Large intestine (tissue), 3 donors: ENCODE measurements around the gene PGAM5. TPM values are rescaled to one million over a fixed set of nuclear protein-coding genes. Genes with fewer than 3 reads are reported as not detected.

Experiments used
- DNase-seq, 2 donors: peaks; one replicate each; pipeline versions ENCODE4 v3.0.0 to v3.0.0-alpha.2; 2013
- H3K27ac ChIP-seq: one replicate; pipeline ENCODE4 v1.5.1; 2013; ENCODE audit warnings: low read length
- H3K27me3 ChIP-seq: 2 replicates; pipeline ENCODE4 v1.6.1; 2013; ENCODE audit warnings: low read length; ENCODE audit not compliant: control insufficient read depth, insufficient read depth
- H3K36me3 ChIP-seq: 2 replicates; pipeline ENCODE4 v1.6.1; 2013; ENCODE audit warnings: low read length; ENCODE audit not compliant: control insufficient read depth, insufficient read depth
- H3K4me1 ChIP-seq: one replicate; pipeline ENCODE4 v1.6.1; 2013; ENCODE audit warnings: low read length; ENCODE audit not compliant: control insufficient read depth, insufficient read depth
- H3K4me3 ChIP-seq: one replicate; pipeline ENCODE4 v1.5.1; 2013; ENCODE audit warnings: low read length
- H3K9me3 ChIP-seq: one replicate; pipeline ENCODE4 v1.6.1; 2013; ENCODE audit warnings: mild to moderate bottlenecking, low read depth, low read length, moderate library complexity; ENCODE audit not compliant: control insufficient read depth
- WGBS: methylation state at CpG from one replicate; pipeline ENCODE4 v1.1.5; 2013; ENCODE audit warnings: low lambda C conversion rate; ENCODE audit not compliant: insufficient coverage; 5-methylcytosine and 5-hydroxymethylcytosine counted together
- polyA plus RNA-seq: library from polyadenylated mRNA; unstranded; fragments of 120-200 nt; gene quantifications from one replicate; pipeline ENCODE4 v1.2.1, GENCODE V29; 2013

The PGAM5 gene
- polyA plus RNA-seq, 1 donor, result 23.3 TPM

- WGBS, result no CpG with 5 or more reads among the region's 6 CpGs
- DNase-seq, result no peak
- peaks cover 2% of the 10 kb centered on the region for H3K9me3 ChIP-seq
Observed at GRCh38 chr12:132707241-132707640, 3.4 kb upstream of the PGAM5 start.

GRCh38 chr12:132708150-132708549 lies 2.5 kb upstream of the PGAM5 start:
- no peak for DNase-seq
- WGBS, result no CpG with 5 or more reads among the region's 2 CpGs

More at GRCh38 chr12:132707241-132707640, 3.4 kb upstream of the PGAM5 start:
- Histone ChIP-seq H3K4me1 (no peaks in the 10 kb centered on the region), H3K27ac (no peak overlapping the region), H3K27me3 (no peaks in the 10 kb centered on the region), H3K4me3 (no peak overlapping the region), H3K36me3 (peaks cover 27% of the 10 kb centered on the region)

GRCh38 chr12:132710043-132710404 lies 618 bp upstream of the PGAM5 start:
- no peak for DNase-seq
- 0% methylated on average over 1 of the region's 26 CpGs for WGBS

More at GRCh38 chr12:132708150-132708549, 2.5 kb upstream of the PGAM5 start:
- Histone ChIP-seq H3K36me3 (peaks cover 21% of the 10 kb centered on the region), H3K27ac (no peak overlapping the region), H3K4me3 (no peak overlapping the region), H3K4me1 (no peaks in the 10 kb centered on the region), H3K9me3 (peaks cover 2% of the 10 kb centered on the region), H3K27me3 (no peaks in the 10 kb centered on the region)

GRCh38 chr12:132711080-132711843 lies 620 bp downstream of the PGAM5 start:
- H3K4me3 ChIP-seq, result peak overlapping the region; percentile 60
- no peak overlapping the region for H3K27ac ChIP-seq
- peak in 1 of 2 donors; percentile 43 for DNase-seq
- peaks cover 2% of the 10 kb centered on the region for H3K9me3 ChIP-seq
- peaks cover 16% of the 10 kb centered on the region for H3K36me3 ChIP-seq
- WGBS, result no CpG with 5 or more reads among the region's 59 CpGs
- H3K27me3 ChIP-seq, result no peaks in the 10 kb centered on the region
- no peaks in the 10 kb centered on the region for H3K4me1 ChIP-seq

More at GRCh38 chr12:132710043-132710404, 618 bp upstream of the PGAM5 start:
- Histone ChIP-seq H3K4me1 (no peaks in the 10 kb centered on the region), H3K27me3 (no peaks in the 10 kb centered on the region), H3K9me3 (peaks cover 2% of the 10 kb centered on the region), H3K36me3 (peaks cover 15% of the 10 kb centered on the region), H3K27ac (peak overlapping the region; percentile 91), H3K4me3 (peak overlapping the region; percentile 92)

- peaks cover 11% of the 10 kb centered on the region for H3K9me3 ChIP-seq
- H3K27me3 ChIP-seq, result no peaks in the 10 kb centered on the region
- no peaks in the 10 kb centered on the region for H3K4me1 ChIP-seq
- no peak for DNase-seq
- H3K27ac ChIP-seq, result no peak overlapping the region
- peaks cover 28% of the 10 kb centered on the region for H3K36me3 ChIP-seq
- H3K4me3 ChIP-seq, result no peak overlapping the region
- 83% methylated on average over 1 of the region's 2 CpGs for WGBS
Observed at GRCh38 chr12:132713123-132713522, 2.5 kb downstream of the PGAM5 start.

- H3K36me3 ChIP-seq, result peaks cover 44% of the 10 kb centered on the region
- no peaks in the 10 kb centered on the region for H3K27me3 ChIP-seq
- no CpG with 5 or more reads among the region's 9 CpGs for WGBS
- no peak overlapping the region for H3K4me3 ChIP-seq
- peaks cover 9% of the 10 kb centered on the region for H3K9me3 ChIP-seq
- DNase-seq, result no peak
- no peaks in the 10 kb centered on the region for H3K4me1 ChIP-seq
- H3K27ac ChIP-seq, result no peak overlapping the region
Observed at GRCh38 chr12:132715874-132716273, 5.2 kb downstream of the PGAM5 start.

- H3K9me3 ChIP-seq, result peaks cover 9% of the 10 kb centered on the region
- H3K27ac ChIP-seq, result no peak overlapping the region
- H3K27me3 ChIP-seq, result no peaks in the 10 kb centered on the region
- DNase-seq, result no peak
- no CpG with 5 or more reads among the region's 11 CpGs for WGBS
- no peaks in the 10 kb centered on the region for H3K4me1 ChIP-seq
- no peak overlapping the region for H3K4me3 ChIP-seq
- peaks cover 49% of the 10 kb centered on the region for H3K36me3 ChIP-seq
Observed at GRCh38 chr12:132716356-132716755, 5.7 kb downstream of the PGAM5 start.

GRCh38 chr12:132717011-132717410 lies 6.4 kb downstream of the PGAM5 start:
- no peak overlapping the region for H3K4me3 ChIP-seq
- no CpG with 5 or more reads among the region's 17 CpGs for WGBS
- peaks cover 9% of the 10 kb centered on the region for H3K9me3 ChIP-seq
- H3K36me3 ChIP-seq, result peaks cover 53% of the 10 kb centered on the region
- H3K27ac ChIP-seq, result no peak overlapping the region
- H3K27me3 ChIP-seq, result no peaks in the 10 kb centered on the region
- no peaks in the 10 kb centered on the region for H3K4me1 ChIP-seq
- DNase-seq, result no peak

GRCh38 chr12:132717531-132718387 lies 7.1 kb downstream of the PGAM5 start:
- Histone ChIP-seq H3K36me3 (peaks cover 53% of the 10 kb centered on the region), H3K27ac (no peak overlapping the region), H3K4me3 (no peak overlapping the region), H3K27me3 (no peaks in the 10 kb centered on the region), H3K9me3 (peaks cover 9% of the 10 kb centered on the region), H3K4me1 (no peaks in the 10 kb centered on the region)
- no CpG with 5 or more reads among the region's 61 CpGs for WGBS
- DNase-seq, result no peak

GRCh38 chr12:132718644-132719043 lies 8.0 kb downstream of the PGAM5 start:
- Histone ChIP-seq H3K36me3 (peaks cover 59% of the 10 kb centered on the region), H3K27me3 (no peaks in the 10 kb centered on the region), H3K4me3 (no peak overlapping the region), H3K4me1 (no peaks in the 10 kb centered on the region), H3K27ac (no peak overlapping the region), H3K9me3 (peaks cover 9% of the 10 kb centered on the region)
- DNase-seq, result no peak
- WGBS, result 100% methylated on average over 2 of the region's 21 CpGs
